WTC11 (cell line): ENCODE data around the gene CNTN5. TPM values are rescaled to one million over a fixed set of nuclear protein-coding genes. Genes with fewer than 3 reads are reported as not detected.

Experiments
- ATAC-seq: fragments of 200-7000 bp; cut with Tn5 transposase; 2 replicates; pipeline ENCODE4 v1.10.0; 2021; ENCODE audit warnings: mild to moderate bottlenecking, moderate library complexity
- CTCF ChIA-PET: fragments of 300-600 bp; sonication (Branson Sonifier 250); formaldehyde crosslinking; loops from one replicate; lab custom pipeline; 2021; ENCODE audit warnings: antibody characterized with exemption; lab: Charles Lee
- POLR2A ChIA-PET: fragments of 350-600 bp; sonication (Branson Sonifier 250); formaldehyde crosslinking; loops from one replicate; lab custom pipeline; 2021; ENCODE audit warnings: antibody characterized with exemption; lab: Charles Lee
- DNase-seq: peaks from one replicate; pipeline ENCODE4 v3.0.0; 2021; ENCODE audit warnings: low spot score
- H3K27ac Mint-ChIP-seq: 2 replicates; pipeline ENCODE4 v1.8.0; 2021; ENCODE audit warnings: mixed read lengths
- H3K27me3 Mint-ChIP-seq: 2 replicates; pipeline ENCODE4 v1.8.0; 2021; ENCODE audit warnings: low read depth, mild to moderate bottlenecking, moderate library complexity, mixed read lengths
- H3K36me3 Mint-ChIP-seq: 2 replicates; pipeline ENCODE4 v1.8.0; 2021; ENCODE audit warnings: mixed read lengths
- H3K4me1 Mint-ChIP-seq: 2 replicates; pipeline ENCODE4 v1.8.0; 2022; ENCODE audit warnings: mixed read lengths
- H3K4me3 Mint-ChIP-seq: 2 replicates; pipeline ENCODE4 v1.8.0; 2021; ENCODE audit warnings: mild to moderate bottlenecking, moderate library complexity, mixed read lengths
- H3K9me3 Mint-ChIP-seq: 2 replicates; pipeline ENCODE4 v1.8.0; 2021; ENCODE audit warnings: mixed read lengths
- FOXP1 ChIP-seq: sonication (generic); formaldehyde crosslinking; IDR thresholded peaks from 2 replicates; pipeline ENCODE4 v1.8.0; 2022; ENCODE audit warnings: missing genetic modification reagents, mild to moderate bottlenecking, moderate library complexity, borderline replicate concordance
- IRF2 ChIP-seq: sonication (generic); formaldehyde crosslinking; IDR thresholded peaks from 2 replicates; pipeline ENCODE4 v1.8.0; 2022; ENCODE audit warnings: low read depth, missing genetic modification reagents, borderline replicate concordance
- PRRX2 ChIP-seq: fragments of 250-450 bp; sonication (Bioruptor Pico); IDR thresholded peaks from 2 replicates; pipeline ENCODE4 v1.8.0; 2021; ENCODE audit warnings: mild to moderate bottlenecking
- SMAD4 ChIP-seq: sonication (generic); formaldehyde crosslinking; IDR thresholded peaks from 2 replicates; pipeline ENCODE4 v1.8.0; 2022; ENCODE audit warnings: mild to moderate bottlenecking, missing genetic modification reagents
- TEAD4 ChIP-seq: sonication (generic); formaldehyde crosslinking; IDR thresholded peaks from 2 replicates; pipeline ENCODE4 v1.8.0; 2022; ENCODE audit warnings: mild to moderate bottlenecking, missing genetic modification reagents
- TP53 ChIP-seq: sonication (generic); formaldehyde crosslinking; IDR thresholded peaks from 2 replicates; pipeline ENCODE4 v1.8.1; 2023; ENCODE audit warnings: mild to moderate bottlenecking, missing genetic modification reagents
- ZNF396 ChIP-seq: fragments of 250-450 bp; sonication (Bioruptor Pico); IDR thresholded peaks from 2 replicates; pipeline ENCODE4 v1.8.0; 2021; ENCODE audit warnings: mild to moderate bottlenecking, moderate library complexity, borderline replicate concordance
- ZNF423 ChIP-seq: fragments of 250-450 bp; sonication (Bioruptor Pico); IDR thresholded peaks from 2 replicates; pipeline ENCODE4 v2.1.2; 2022; ENCODE audit warnings: mild to moderate bottlenecking, moderate library complexity
- total RNA-seq: library from RNA; stranded (reverse); gene quantifications from 3 replicates; pipeline ENCODE4 v1.2.3, GENCODE V29; 2021
- TF ChIP-seq, protein P1 (sequence below): sonication (generic); formaldehyde crosslinking; IDR thresholded peaks from 2 replicates; pipeline ENCODE4 v1.8.1; 2022; ENCODE audit warnings: missing genetic modification reagents, borderline replicate concordance
- TF ChIP-seq, protein P2 (sequence below): fragments of 250-450 bp; sonication (Bioruptor Pico); IDR thresholded peaks from 2 replicates; pipeline ENCODE4 v1.9.0; 2021; ENCODE audit warnings: mild to moderate bottlenecking
- TF ChIP-seq, protein P3 (sequence below): sonication (generic); formaldehyde crosslinking; IDR thresholded peaks from 2 replicates; pipeline ENCODE4 v1.8.0; 2022; ENCODE audit warnings: mild to moderate bottlenecking, missing genetic modification reagents
- TF ChIP-seq, protein P4 (sequence below): sonication (generic); formaldehyde crosslinking; IDR thresholded peaks from 2 replicates; pipeline ENCODE4 v1.8.1; 2023; ENCODE audit warnings: mild to moderate bottlenecking, missing genetic modification reagents
- TF ChIP-seq, protein P5 (sequence below): sonication (generic); formaldehyde crosslinking; IDR thresholded peaks from 2 replicates; pipeline ENCODE4 v1.8.0; 2022; ENCODE audit warnings: mild to moderate bottlenecking, missing genetic modification reagents
- TF ChIP-seq, protein P6 (sequence below): fragments of 250-450 bp; sonication (Bioruptor Pico); IDR thresholded peaks from 2 replicates; pipeline ENCODE4 v1.9.0; 2021; ENCODE audit warnings: mild to moderate bottlenecking
- TF ChIP-seq, protein P7 (sequence below): sonication (generic); formaldehyde crosslinking; IDR thresholded peaks from 2 replicates; pipeline ENCODE4 v1.8.0; 2023; ENCODE audit warnings: mild to moderate bottlenecking, missing genetic modification reagents
- TF ChIP-seq, protein P8 (sequence below): sonication (generic); formaldehyde crosslinking; IDR thresholded peaks from 2 replicates; pipeline ENCODE4 v1.8.0; 2022; ENCODE audit warnings: mild to moderate bottlenecking, missing genetic modification reagents

The CNTN5 gene
- total RNA-seq, 1 experiment from 2014 or later, result 0.07 TPM

DNA sequence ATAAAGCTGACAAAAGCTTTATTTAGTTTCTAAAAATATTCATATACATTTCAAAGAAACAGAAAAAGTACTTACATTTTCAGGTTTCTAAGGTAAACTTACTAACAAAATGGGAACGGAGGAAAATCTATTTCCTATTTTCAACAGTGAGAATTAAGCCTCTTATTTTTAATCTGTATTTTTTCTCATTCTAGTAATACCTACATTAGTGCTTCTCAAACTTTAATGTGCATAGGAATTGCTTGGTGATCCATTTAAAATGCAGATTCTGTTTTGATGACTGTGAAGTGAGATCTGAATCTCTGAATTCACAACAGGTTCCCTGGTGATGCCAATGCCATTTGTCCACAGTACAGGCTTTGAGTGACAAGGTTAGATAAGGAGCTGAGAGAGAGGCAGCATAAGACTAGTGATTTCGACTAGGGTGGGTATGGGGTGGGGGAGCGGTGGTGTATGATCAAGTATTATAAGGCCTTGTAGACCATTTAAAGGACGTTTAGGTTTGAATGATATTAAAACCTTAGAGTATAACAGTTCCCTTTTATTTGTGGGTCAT, 402.8 kb downstream of the CNTN5 start:
- TF ChIP-seq, protein P1, sequence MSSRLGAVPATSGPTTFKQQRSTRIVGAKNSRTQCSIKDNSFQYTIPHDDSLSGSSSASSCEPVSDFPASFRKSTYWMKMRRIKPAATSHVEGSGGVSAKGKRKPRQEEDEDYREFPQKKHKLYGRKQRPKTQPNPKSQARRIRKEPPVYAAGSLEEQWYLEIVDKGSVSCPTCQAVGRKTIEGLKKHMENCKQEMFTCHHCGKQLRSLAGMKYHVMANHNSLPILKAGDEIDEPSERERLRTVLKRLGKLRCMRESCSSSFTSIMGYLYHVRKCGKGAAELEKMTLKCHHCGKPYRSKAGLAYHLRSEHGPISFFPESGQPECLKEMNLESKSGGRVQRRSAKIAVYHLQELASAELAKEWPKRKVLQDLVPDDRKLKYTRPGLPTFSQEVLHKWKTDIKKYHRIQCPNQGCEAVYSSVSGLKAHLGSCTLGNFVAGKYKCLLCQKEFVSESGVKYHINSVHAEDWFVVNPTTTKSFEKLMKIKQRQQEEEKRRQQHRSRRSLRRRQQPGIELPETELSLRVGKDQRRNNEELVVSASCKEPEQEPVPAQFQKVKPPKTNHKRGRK, result no peak
- TF ChIP-seq, protein P2, sequence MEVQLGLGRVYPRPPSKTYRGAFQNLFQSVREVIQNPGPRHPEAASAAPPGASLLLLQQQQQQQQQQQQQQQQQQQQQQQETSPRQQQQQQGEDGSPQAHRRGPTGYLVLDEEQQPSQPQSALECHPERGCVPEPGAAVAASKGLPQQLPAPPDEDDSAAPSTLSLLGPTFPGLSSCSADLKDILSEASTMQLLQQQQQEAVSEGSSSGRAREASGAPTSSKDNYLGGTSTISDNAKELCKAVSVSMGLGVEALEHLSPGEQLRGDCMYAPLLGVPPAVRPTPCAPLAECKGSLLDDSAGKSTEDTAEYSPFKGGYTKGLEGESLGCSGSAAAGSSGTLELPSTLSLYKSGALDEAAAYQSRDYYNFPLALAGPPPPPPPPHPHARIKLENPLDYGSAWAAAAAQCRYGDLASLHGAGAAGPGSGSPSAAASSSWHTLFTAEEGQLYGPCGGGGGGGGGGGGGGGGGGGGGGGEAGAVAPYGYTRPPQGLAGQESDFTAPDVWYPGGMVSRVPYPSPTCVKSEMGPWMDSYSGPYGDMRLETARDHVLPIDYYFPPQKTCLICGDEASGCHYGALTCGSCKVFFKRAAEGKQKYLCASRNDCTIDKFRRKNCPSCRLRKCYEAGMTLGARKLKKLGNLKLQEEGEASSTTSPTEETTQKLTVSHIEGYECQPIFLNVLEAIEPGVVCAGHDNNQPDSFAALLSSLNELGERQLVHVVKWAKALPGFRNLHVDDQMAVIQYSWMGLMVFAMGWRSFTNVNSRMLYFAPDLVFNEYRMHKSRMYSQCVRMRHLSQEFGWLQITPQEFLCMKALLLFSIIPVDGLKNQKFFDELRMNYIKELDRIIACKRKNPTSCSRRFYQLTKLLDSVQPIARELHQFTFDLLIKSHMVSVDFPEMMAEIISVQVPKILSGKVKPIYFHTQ, result no peak
- TF ChIP-seq ZNF423 (CRISPR knock-in tag) (no peak), SMAD4 (no peak), FOXP1 (no peak), ZNF396 (CRISPR knock-in tag) (no peak)
- TF ChIP-seq, protein P3, sequence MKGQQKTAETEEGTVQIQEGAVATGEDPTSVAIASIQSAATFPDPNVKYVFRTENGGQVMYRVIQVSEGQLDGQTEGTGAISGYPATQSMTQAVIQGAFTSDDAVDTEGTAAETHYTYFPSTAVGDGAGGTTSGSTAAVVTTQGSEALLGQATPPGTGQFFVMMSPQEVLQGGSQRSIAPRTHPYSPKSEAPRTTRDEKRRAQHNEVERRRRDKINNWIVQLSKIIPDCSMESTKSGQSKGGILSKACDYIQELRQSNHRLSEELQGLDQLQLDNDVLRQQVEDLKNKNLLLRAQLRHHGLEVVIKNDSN (CRISPR knock-in tag), result no peak
- TF ChIP-seq, protein P4, sequence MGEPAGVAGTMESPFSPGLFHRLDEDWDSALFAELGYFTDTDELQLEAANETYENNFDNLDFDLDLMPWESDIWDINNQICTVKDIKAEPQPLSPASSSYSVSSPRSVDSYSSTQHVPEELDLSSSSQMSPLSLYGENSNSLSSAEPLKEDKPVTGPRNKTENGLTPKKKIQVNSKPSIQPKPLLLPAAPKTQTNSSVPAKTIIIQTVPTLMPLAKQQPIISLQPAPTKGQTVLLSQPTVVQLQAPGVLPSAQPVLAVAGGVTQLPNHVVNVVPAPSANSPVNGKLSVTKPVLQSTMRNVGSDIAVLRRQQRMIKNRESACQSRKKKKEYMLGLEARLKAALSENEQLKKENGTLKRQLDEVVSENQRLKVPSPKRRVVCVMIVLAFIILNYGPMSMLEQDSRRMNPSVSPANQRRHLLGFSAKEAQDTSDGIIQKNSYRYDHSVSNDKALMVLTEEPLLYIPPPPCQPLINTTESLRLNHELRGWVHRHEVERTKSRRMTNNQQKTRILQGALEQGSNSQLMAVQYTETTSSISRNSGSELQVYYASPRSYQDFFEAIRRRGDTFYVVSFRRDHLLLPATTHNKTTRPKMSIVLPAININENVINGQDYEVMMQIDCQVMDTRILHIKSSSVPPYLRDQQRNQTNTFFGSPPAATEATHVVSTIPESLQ (CRISPR knock-in tag), result no peak
- TF ChIP-seq, all 79 proteins: peak for 0
- CTCF ChIA-PET, result no interaction called here
- POLR2A ChIA-PET, result interaction anchor here (0.7 to 1.1 kb wide), 2 partner anchors 19 to 39 kb away, joined by 3 to 4 read pairs; no protein-coding TSS in a partner anchor
- ATAC-seq (peak; percentile 8), DNase-seq (no peak)
- Mint-ChIP-seq H3K9me3 (no peaks in the 10 kb centered on the region), H3K4me1 (peaks cover 82% of the 10 kb centered on the region), H3K36me3 (no peaks in the 10 kb centered on the region), H3K27me3 (peaks cover 29% of the 10 kb centered on the region), H3K27ac (peak overlapping the region; percentile 89), H3K4me3 (peak overlapping the region; percentile 58)

DNA sequence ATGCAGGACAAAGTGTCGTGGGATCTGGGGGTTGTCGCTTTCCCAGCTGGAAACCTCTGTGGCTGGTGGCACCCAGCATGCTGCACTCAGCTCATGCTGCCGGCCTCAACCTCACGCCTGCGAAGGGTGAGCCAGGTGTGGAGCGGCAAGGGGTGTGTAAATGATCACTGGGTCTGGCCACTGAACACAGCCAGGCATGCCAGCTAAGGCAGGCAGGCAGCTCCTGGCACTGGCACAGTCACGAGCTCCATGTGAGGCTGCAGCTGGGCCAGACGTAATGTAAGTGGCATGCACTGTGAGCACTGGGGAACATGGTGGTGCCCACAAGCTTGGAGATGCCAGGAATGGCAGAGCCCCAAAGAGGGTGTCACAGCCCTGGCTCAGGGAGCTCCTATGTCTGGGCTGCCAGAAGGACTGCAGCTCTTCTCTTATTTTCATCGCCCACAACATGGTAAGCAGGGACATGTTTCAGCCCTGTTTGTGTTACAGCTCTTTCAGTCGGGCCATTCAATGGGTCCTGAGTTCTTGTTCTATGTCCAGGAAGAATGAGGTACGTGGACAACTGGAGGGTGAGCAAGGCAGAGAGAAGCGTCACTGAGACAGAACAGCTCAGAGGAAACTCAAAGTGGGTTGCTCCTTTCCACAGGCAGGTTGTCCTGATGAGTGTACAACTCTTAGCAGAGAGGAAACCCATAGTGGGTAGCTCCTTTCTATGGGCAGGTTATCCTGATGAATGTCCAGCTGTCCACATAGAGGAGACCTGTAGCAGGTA, 403.8 kb downstream of the CNTN5 start:
- Mint-ChIP-seq H3K36me3 (no peaks in the 10 kb centered on the region), H3K4me1 (peaks cover 76% of the 10 kb centered on the region), H3K4me3 (no peak overlapping the region; the same call in 1 of the 2 replicates), H3K27ac (no peak overlapping the region), H3K9me3 (no peaks in the 10 kb centered on the region), H3K27me3 (peaks cover 29% of the 10 kb centered on the region)
- ATAC-seq (no peak), DNase-seq (no peak)
- POLR2A ChIA-PET, result interaction anchor here (1.1 kb wide), 1 partner anchor 20 kb away, joined by 4 read pairs; no protein-coding TSS in a partner anchor
- CTCF ChIA-PET, result no interaction called here
- TF ChIP-seq, protein P5, sequence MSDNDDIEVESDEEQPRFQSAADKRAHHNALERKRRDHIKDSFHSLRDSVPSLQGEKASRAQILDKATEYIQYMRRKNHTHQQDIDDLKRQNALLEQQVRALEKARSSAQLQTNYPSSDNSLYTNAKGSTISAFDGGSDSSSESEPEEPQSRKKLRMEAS (CRISPR knock-in tag), result peak; percentile 64; the same call in 1 of the 2 replicates
- peak; percentile 44; the same call in 1 of the 2 replicates for TF ChIP-seq FOXP1
- TF ChIP-seq IRF2, result no peak

DNA sequence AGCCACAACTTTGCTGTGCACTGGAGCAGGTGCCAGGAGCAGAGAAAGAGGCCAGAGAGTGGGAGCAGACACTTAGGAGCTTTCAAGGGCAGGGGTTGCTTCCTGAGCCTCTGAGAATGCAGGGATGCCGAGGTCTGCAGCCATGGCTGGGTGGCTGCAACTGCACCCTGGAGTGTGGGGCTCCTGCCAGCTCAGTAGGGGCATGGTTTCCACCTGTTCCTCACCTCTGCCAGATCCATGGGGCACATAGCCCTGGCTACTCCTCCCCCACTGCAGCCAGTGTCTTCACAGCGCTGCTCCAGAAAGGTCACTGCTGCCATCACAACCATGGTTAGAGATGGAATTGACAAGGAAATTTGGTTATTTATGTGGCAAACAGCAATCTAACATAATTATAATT, 404.8 kb downstream of the CNTN5 start:
- POLR2A ChIA-PET, result no interaction called here
- DNase-seq, result no peak

More for the DNA sequence above, 404.8 kb downstream of the CNTN5 start:
- Mint-ChIP-seq H3K9me3 (no peaks in the 10 kb centered on the region), H3K27ac (no peak overlapping the region), H3K36me3 (no peaks in the 10 kb centered on the region), H3K27me3 (peaks cover 29% of the 10 kb centered on the region), H3K4me1 (peaks cover 72% of the 10 kb centered on the region), H3K4me3 (no peak overlapping the region)
- CTCF ChIA-PET, result no interaction called here
- no peak for ATAC-seq
- TF ChIP-seq, protein P6, sequence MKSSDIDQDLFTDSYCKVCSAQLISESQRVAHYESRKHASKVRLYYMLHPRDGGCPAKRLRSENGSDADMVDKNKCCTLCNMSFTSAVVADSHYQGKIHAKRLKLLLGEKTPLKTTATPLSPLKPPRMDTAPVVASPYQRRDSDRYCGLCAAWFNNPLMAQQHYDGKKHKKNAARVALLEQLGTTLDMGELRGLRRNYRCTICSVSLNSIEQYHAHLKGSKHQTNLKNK, result no peak
- no peak for TF ChIP-seq TP53 (CRISPR knock-in tag)
- TF ChIP-seq, protein P7, sequence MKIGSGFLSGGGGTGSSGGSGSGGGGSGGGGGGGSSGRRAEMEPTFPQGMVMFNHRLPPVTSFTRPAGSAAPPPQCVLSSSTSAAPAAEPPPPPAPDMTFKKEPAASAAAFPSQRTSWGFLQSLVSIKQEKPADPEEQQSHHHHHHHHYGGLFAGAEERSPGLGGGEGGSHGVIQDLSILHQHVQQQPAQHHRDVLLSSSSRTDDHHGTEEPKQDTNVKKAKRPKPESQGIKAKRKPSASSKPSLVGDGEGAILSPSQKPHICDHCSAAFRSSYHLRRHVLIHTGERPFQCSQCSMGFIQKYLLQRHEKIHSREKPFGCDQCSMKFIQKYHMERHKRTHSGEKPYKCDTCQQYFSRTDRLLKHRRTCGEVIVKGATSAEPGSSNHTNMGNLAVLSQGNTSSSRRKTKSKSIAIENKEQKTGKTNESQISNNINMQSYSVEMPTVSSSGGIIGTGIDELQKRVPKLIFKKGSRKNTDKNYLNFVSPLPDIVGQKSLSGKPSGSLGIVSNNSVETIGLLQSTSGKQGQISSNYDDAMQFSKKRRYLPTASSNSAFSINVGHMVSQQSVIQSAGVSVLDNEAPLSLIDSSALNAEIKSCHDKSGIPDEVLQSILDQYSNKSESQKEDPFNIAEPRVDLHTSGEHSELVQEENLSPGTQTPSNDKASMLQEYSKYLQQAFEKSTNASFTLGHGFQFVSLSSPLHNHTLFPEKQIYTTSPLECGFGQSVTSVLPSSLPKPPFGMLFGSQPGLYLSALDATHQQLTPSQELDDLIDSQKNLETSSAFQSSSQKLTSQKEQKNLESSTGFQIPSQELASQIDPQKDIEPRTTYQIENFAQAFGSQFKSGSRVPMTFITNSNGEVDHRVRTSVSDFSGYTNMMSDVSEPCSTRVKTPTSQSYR (CRISPR knock-in tag), result no peak
- TF ChIP-seq, protein P8, sequence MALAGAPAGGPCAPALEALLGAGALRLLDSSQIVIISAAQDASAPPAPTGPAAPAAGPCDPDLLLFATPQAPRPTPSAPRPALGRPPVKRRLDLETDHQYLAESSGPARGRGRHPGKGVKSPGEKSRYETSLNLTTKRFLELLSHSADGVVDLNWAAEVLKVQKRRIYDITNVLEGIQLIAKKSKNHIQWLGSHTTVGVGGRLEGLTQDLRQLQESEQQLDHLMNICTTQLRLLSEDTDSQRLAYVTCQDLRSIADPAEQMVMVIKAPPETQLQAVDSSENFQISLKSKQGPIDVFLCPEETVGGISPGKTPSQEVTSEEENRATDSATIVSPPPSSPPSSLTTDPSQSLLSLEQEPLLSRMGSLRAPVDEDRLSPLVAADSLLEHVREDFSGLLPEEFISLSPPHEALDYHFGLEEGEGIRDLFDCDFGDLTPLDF (CRISPR knock-in tag), result no peak
- TF ChIP-seq IRF2, result no peak
- TF ChIP-seq TEAD4 (CRISPR knock-in tag), result no peak
- TF ChIP-seq PRRX2 (CRISPR knock-in tag), result no peak
